HG03469 (cell line): Measurements from ENCODE around the gene PTN.

Source experiments
- ATAC-seq: cut with Tn5 transposase; IDR thresholded peaks from one replicate; pipeline ENCODE4 v1.9.1; 2021; ENCODE audit warnings: mild to moderate bottlenecking, moderate library complexity, moderate number of reproducible peaks; ENCODE audit not compliant: unreplicated experiment

PTN gene

GRCh38 chr7:137324796-137325696, 18.5 kb downstream of the PTN start:
- ATAC-seq, result no peak

- no peak for ATAC-seq
These were observed 26.7 kb downstream of the PTN start for GRCh38 chr7:137316648-137317353.

- no peak for ATAC-seq
These were observed 30.3 kb downstream of the PTN start for GRCh38 chr7:137313201-137313600.

- ATAC-seq, result no peak
These were observed 36.8 kb downstream of the PTN start for GRCh38 chr7:137306748-137307147.

- ATAC-seq, result no peak
These were observed 37.5 kb downstream of the PTN start for GRCh38 chr7:137305901-137306621.

- ATAC-seq, result no peak
These were observed 38.8 kb downstream of the PTN start for GRCh38 chr7:137304624-137305235.

- no peak for ATAC-seq
These were observed 39.4 kb downstream of the PTN start for GRCh38 chr7:137304165-137304564.

GRCh38 chr7:137302081-137302480, 41.5 kb downstream of the PTN start:
- ATAC-seq, result no peak

- ATAC-seq, result no peak
These were observed 45.1 kb downstream of the PTN start for GRCh38 chr7:137298464-137298794.

- no peak for ATAC-seq
These were observed 45.7 kb downstream of the PTN start for GRCh38 chr7:137297551-137298463.

- ATAC-seq, result no peak
These were observed 47.0 kb downstream of the PTN start for GRCh38 chr7:137296576-137296975.

- ATAC-seq, result no peak
These were observed 47.7 kb downstream of the PTN start for GRCh38 chr7:137295739-137296324.

- no peak for ATAC-seq
These were observed 54.4 kb downstream of the PTN start for GRCh38 chr7:137289101-137289500.

GRCh38 chr7:137287651-137288258, 55.8 kb downstream of the PTN start:
- ATAC-seq, result no peak

- no peak for ATAC-seq
These were observed 60.4 kb downstream of the PTN start for GRCh38 chr7:137283153-137283552.

GRCh38 chr7:137282043-137282442, 61.5 kb downstream of the PTN start:
- ATAC-seq, result no peak

- no peak for ATAC-seq
These were observed 67.3 kb downstream of the PTN start for GRCh38 chr7:137276189-137276588.

- no peak for ATAC-seq
These were observed 71.3 kb downstream of the PTN start for GRCh38 chr7:137272249-137272648.

GRCh38 chr7:137269240-137269639, 74.3 kb downstream of the PTN start:
- ATAC-seq, result no peak
